Endothelial cell of umbilical vein (primary cell): Measurements from ENCODE around the gene INHBE. TPM values are rescaled to one million over a fixed set of nuclear protein-coding genes. Genes with fewer than 3 reads are reported as not detected.

Experiments
- BruUV-seq: library from RNA; stranded (reverse); fragments of 400-500 nt; replicated peaks from 2 replicates; lab custom pipeline; 2021; lab: Mats Ljungman, UMichigan
- CTCF ChIA-PET: fragments of 300-600, 350-600 bp; sonication (Branson Sonifier 250); formaldehyde crosslinking; loops from one replicate; lab custom pipeline; 2021; ENCODE audit warnings: antibody characterized with exemption, inconsistent platforms; lab: Charles Lee
- POLR2A ChIA-PET: fragments of 300-600, 350-600 bp; sonication (Branson Sonifier 250); formaldehyde crosslinking; loops from one replicate; lab custom pipeline; 2021; ENCODE audit warnings: antibody characterized with exemption, inconsistent platforms; lab: Charles Lee
- DNase-seq: peaks from one replicate; pipeline ENCODE4 v3.0.0-alpha.2; 2011; ENCODE audit warnings: low read depth, low spot score
- FAIRE-seq: peaks from 2 replicates; lab custom pipeline; 2011; peaks lifted over from hg19 to GRCh38; lab: Jason Lieb, UNC
- H2AFZ ChIP-seq: 2 replicates; pipeline ENCODE4 v1.6.0; 2012; ENCODE audit warnings: low read depth, low read length, control low read depth, inconsistent platforms
- H3K27ac ChIP-seq: 2 replicates; pipeline ENCODE4 v1.5.1; 2011; ENCODE audit warnings: low read depth, mild to moderate bottlenecking, control low read depth, low read length, moderate library complexity; ENCODE audit not compliant: insufficient read depth
- H3K27me3 ChIP-seq, 2 experiments: 2 replicates each; pipeline versions ENCODE4 v1.6.0 to v1.6.1; 2011; ENCODE audit warnings: low read length in 2 of 2, mixed read lengths in 1 of 2; ENCODE audit not compliant: control insufficient read depth in 2 of 2, insufficient read depth in 2 of 2
- H3K36me3 ChIP-seq, 2 experiments: 2 replicates in 1 of 2; 3 replicates in 1 of 2; pipeline ENCODE4 v1.5.1; 2011; ENCODE audit warnings: low read length in 2 of 2, mild to moderate bottlenecking in 1 of 2, moderate library complexity in 1 of 2; ENCODE audit not compliant: control insufficient read depth in 2 of 2, insufficient read depth in 2 of 2; ENCODE audit errors: extremely low read depth in 1 of 2
- H3K4me1 ChIP-seq: 3 replicates; pipeline ENCODE4 v1.5.1; 2011; ENCODE audit warnings: mild to moderate bottlenecking, low read length; ENCODE audit not compliant: control insufficient read depth, insufficient read depth; ENCODE audit errors: extremely low read depth
- H3K4me2 ChIP-seq: 2 replicates; pipeline ENCODE4 v1.6.1; 2011; ENCODE audit warnings: low read length, control low read depth, mixed read lengths; ENCODE audit not compliant: insufficient read depth
- H3K4me3 ChIP-seq, 3 experiments: fragments of 200-600 bp in 1 of 3; sonication (generic), shearing (Covaris generic) in 1 of 3; replicated peaks in 1 of 3; 2 replicates each; pipeline ENCODE4 v1.5.1; 2011 to 2016; ENCODE audit warnings: control low read depth in 3 of 3, low read length in 3 of 3, mild to moderate bottlenecking in 2 of 3, inconsistent platforms in 1 of 3, low read depth in 1 of 3, moderate library complexity in 1 of 3; ENCODE audit not compliant: insufficient read depth in 1 of 3
- H3K79me2 ChIP-seq: 2 replicates; pipeline ENCODE4 v1.6.0; 2012; ENCODE audit warnings: low read length, inconsistent platforms; ENCODE audit not compliant: control insufficient read depth, insufficient read depth
- H3K9ac ChIP-seq: replicated peaks from 2 replicates; pipeline ENCODE3; 2011; ENCODE audit warnings: low read length, control low read depth; ENCODE audit not compliant: insufficient read depth; ENCODE audit errors: extremely low read depth
- H3K9me1 ChIP-seq: replicated peaks from 3 replicates; pipeline ENCODE4 v1.6.0; 2011; ENCODE audit warnings: mild to moderate bottlenecking, low read length; ENCODE audit not compliant: control insufficient read depth, insufficient read depth; ENCODE audit errors: extremely low read depth
- H3K9me3 ChIP-seq: replicated peaks from 2 replicates; pipeline ENCODE4 v1.5.1; 2012; ENCODE audit warnings: low read length, inconsistent platforms; ENCODE audit not compliant: control insufficient read depth, insufficient read depth
- H4K20me1 ChIP-seq: replicated peaks from 2 replicates; pipeline ENCODE3; 2011; ENCODE audit warnings: mild to moderate bottlenecking, low read length; ENCODE audit not compliant: control insufficient read depth, insufficient read depth; ENCODE audit errors: extremely low read depth
- CTCF ChIP-seq, 2 donors: IDR thresholded peaks; 1 replicate in 1 of 2; 2 replicates in 1 of 2; pipeline ENCODE4 v1.5.1; 2011; ENCODE audit warnings: low read length in 2 of 2, mild to moderate bottlenecking in 2 of 2, moderate library complexity in 2 of 2, control low read depth in 1 of 2, inconsistent platforms in 1 of 2, low read depth in 1 of 2; ENCODE audit not compliant: insufficient read depth in 1 of 2; ENCODE audit errors: extremely low read depth in 1 of 2
- EZH2 ChIP-seq: IDR thresholded peaks from 2 replicates; pipeline ENCODE4 v1.6.1; 2012; ENCODE audit warnings: borderline replicate concordance, low read depth, mild to moderate bottlenecking, moderate library complexity, low read length, inconsistent platforms; ENCODE audit not compliant: severe bottlenecking
- FOS ChIP-seq: IDR thresholded peaks from 2 replicates; pipeline ENCODE4 v1.6.1; 2011; ENCODE audit warnings: mild to moderate bottlenecking, low read length, moderate library complexity, borderline replicate concordance; ENCODE audit not compliant: insufficient read depth
- MYC ChIP-seq: IDR thresholded peaks from one replicate; pipeline ENCODE4 v1.6.1; 2011; ENCODE audit warnings: mild to moderate bottlenecking, low read depth, low read length
- POLR2AphosphoS5 ChIP-seq: IDR thresholded peaks from 2 replicates; pipeline ENCODE4 v1.6.1; 2012; ENCODE audit warnings: low read depth, mild to moderate bottlenecking, control low read depth, low read length, moderate library complexity; ENCODE audit not compliant: insufficient read depth
- dilution Hi-C: fragments of 300-500 bp; cut with MboI; formaldehyde crosslinking; loops from one replicate; pipeline ENCODE4 v1.15.0; 2019; ENCODE audit warnings: low sequenced_read_pairs; ENCODE audit not compliant: extremely low pct_ligation_motif_present
- intact Hi-C: fragments of 100-400 bp; cut with micrococcal nuclease; formaldehyde crosslinking; loops from one replicate; pipeline ENCODE4 v1.10.0; 2022
- polyA plus RNA-seq, 4 experiments: library from polyadenylated mRNA; depleted of rRNA in 3 of 4; stranded (reverse) in 3 of 4; unstranded in 1 of 4; fragments of >200 nt; gene quantifications; 2 replicates each; pipeline versions ENCODE4 v1.2.1 to v1.2.3, GENCODE V29; 2011 to 2012; ENCODE audit warnings: missing spikeins in 1 of 4
- total RNA-seq: library from RNA; stranded (reverse); gene quantifications from 2 replicates; pipeline ENCODE4 v1.2.3, GENCODE V29; 2021

Gene INHBE
- total and polyA plus RNA-seq, 2 donors (not counting 3 experiments of a cell fraction or from before 2014, with no cell fraction given): not detected

DNA sequence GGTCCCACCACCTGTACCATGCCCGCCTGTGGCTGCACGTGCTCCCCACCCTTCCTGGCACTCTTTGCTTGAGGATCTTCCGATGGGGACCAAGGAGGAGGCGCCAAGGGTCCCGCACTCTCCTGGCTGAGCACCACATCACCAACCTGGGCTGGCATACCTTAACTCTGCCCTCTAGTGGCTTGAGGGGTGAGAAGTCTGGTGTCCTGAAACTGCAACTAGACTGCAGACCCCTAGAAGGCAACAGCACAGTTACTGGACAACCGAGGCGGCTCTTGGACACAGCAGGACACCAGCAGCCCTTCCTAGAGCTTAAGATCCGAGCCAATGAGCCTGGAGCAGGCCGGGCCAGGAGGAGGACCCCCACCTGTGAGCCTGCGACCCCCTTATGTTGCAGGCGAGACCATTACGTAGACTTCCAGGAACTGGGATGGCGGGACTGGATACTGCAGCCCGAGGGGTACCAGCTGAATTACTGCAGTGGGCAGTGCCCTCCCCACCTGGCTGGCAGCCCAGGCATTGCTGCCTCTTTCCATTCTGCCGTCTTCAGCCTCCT is 1.1 kb downstream of the INHBE start:
- Histone ChIP-seq H4K20me1 (no peaks in the 10 kb centered on the region), H3K79me2 (no peaks in the 10 kb centered on the region), H3K9ac (no peak overlapping the region), H3K27me3 (peaks cover 5 to 8% of the 10 kb centered on the region in 2 experiments), H3K4me2 (no peak overlapping the region), H2AFZ (peak overlapping the region; percentile 9), H3K36me3 (no peaks in the 10 kb centered on the region), H3K4me1 (peaks cover 15% of the 10 kb centered on the region), H3K9me1 (no peaks in the 10 kb centered on the region), H3K27ac (no peak overlapping the region), H3K9me3 (no peaks in the 10 kb centered on the region), H3K4me3 (no peak overlapping the region)
- dilution Hi-C loops: no loop called here
- no TSS peak for BruUV-seq
- intact Hi-C loops: no loop called here
- peak; percentile 68 for FAIRE-seq
- ChIA-PET CTCF (interaction anchor here (0.6 to 7.9 kb wide), 17 partner anchors 10 to 213 kb away, joined by 3 to 394 read pairs (median 4); no protein-coding TSS in a partner anchor), POLR2A (no interaction called here)
- DNase-seq: peak; percentile 44
- TF ChIP-seq FOS (no peak), EZH2 (no peak), MYC (no peak), CTCF (IDR thresholded peaks at IDR 0.05; ENCODE audit: extremely low read depth in 1 of 2, insufficient read depth in 1 of 2, low read depth in 1 of 2, low read length in 2 of 2) (peak; percentile 59 to 81), POLR2AphosphoS5 (no peak)
